Stimulated activated CD8-positive, alpha-beta memory T cell treated with anti-CD3 and anti-CD28 coated beads, Interleukin-4, amount 100 ng/mL, for 4 hours (primary cell): ENCODE data around the gene STX11.
"Not testable (repeated sequence)": the region's sequence is repeated elsewhere in the genome, so short reads cannot be mapped to it uniquely, and the experiment has no call there.

Experiments
- DNase-seq, 2 donors: peaks; one replicate each; pipeline ENCODE4 v3.0.0-alpha.2; 2020; ENCODE audit warnings: low read depth in 2 of 2, low spot score in 1 of 2

The STX11 gene

GRCh38 chr6:144149894-144150709 lies at the start of gene STX11:
Gene STX11, plus strand, starts transcription at chr6:144150517. Its CDS starts 36,111 bp downstream, at chr6:144186628.
- peak; percentile 46 to 71 for DNase-seq

- no peak for DNase-seq
These were observed 47.2 kb upstream of the STX11 start for GRCh38 chr6:144103026-144103563.

GRCh38 chr6:144104488-144104887 lies 45.8 kb upstream of the STX11 start:
- DNase-seq: no peak

- DNase-seq: no peak
These were observed 45.3 kb upstream of the STX11 start for GRCh38 chr6:144104898-144105487.

GRCh38 chr6:144106206-144106605 lies 44.1 kb upstream of the STX11 start:
- DNase-seq: no peak

GRCh38 chr6:144110210-144110609 lies 40.1 kb upstream of the STX11 start:
- no peak for DNase-seq

GRCh38 chr6:144113366-144113765 lies 37.0 kb upstream of the STX11 start:
- no peak for DNase-seq

- no peak for DNase-seq
These were observed 35.1 kb upstream of the STX11 start for GRCh38 chr6:144115219-144115618.

- DNase-seq: no peak
These were observed 30.9 kb upstream of the STX11 start for GRCh38 chr6:144119376-144119775.

- no peak for DNase-seq
These were observed 27.5 kb upstream of the STX11 start for GRCh38 chr6:144122861-144123260.

- DNase-seq: no peak
These were observed 26.9 kb upstream of the STX11 start for GRCh38 chr6:144123421-144123820.

- DNase-seq: no peak
These were observed 26.5 kb upstream of the STX11 start for GRCh38 chr6:144123836-144124235.

GRCh38 chr6:144127097-144127496 lies 23.2 kb upstream of the STX11 start:
- DNase-seq: no peak

GRCh38 chr6:144129469-144129868 lies 20.8 kb upstream of the STX11 start:
- no peak for DNase-seq

- DNase-seq: no peak
These were observed 19.0 kb upstream of the STX11 start for GRCh38 chr6:144131248-144131709.

GRCh38 chr6:144132167-144132690 lies 18.1 kb upstream of the STX11 start:
- not testable (repeated sequence) for DNase-seq

GRCh38 chr6:144133225-144133821 lies 17.0 kb upstream of the STX11 start:
- no peak for DNase-seq

GRCh38 chr6:144134176-144134575 lies 16.1 kb upstream of the STX11 start:
- no peak for DNase-seq

- no peak for DNase-seq
These were observed 15.6 kb upstream of the STX11 start for GRCh38 chr6:144134737-144135136.

GRCh38 chr6:144138542-144138941 lies 11.8 kb upstream of the STX11 start:
- DNase-seq: no peak

- no peak for DNase-seq
These were observed 10.5 kb upstream of the STX11 start for GRCh38 chr6:144139817-144140216.

GRCh38 chr6:144140867-144141266 lies 9.4 kb upstream of the STX11 start:
- no peak for DNase-seq
